Hepatocyte (in vitro differentiated cells): Measurements from ENCODE around the gene DPH1. TPM values are rescaled to one million over a fixed set of nuclear protein-coding genes. Genes with fewer than 3 reads are reported as not detected.

Experiments used
- DNase-seq: peaks from one replicate; pipeline ENCODE4 v3.0.0-alpha.2; 2016; ENCODE audit warnings: low spot score
- H2AFZ ChIP-seq: fragments of 200-600 bp; sonication (generic); 2 replicates; pipeline ENCODE4 v1.6.0; 2016; ENCODE audit warnings: antibody characterized with exemption, mild to moderate bottlenecking
- H3K27ac ChIP-seq: fragments of 200-600 bp; sonication (generic); 2 replicates; pipeline ENCODE4 v1.5.1; 2016; ENCODE audit warnings: mild to moderate bottlenecking
- H3K27me3 ChIP-seq: fragments of 200-600 bp; sonication (generic); 2 replicates; pipeline ENCODE4 v1.6.1; 2016
- H3K36me3 ChIP-seq: fragments of 200-600 bp; sonication (generic); replicated peaks from 2 replicates; pipeline ENCODE4 v1.5.1; 2016; ENCODE audit warnings: low read depth; ENCODE audit not compliant: insufficient read depth
- H3K4me1 ChIP-seq: fragments of 200-600 bp; sonication (generic); 2 replicates; pipeline ENCODE4 v1.5.1; 2016; ENCODE audit warnings: mild to moderate bottlenecking, moderate library complexity; ENCODE audit not compliant: insufficient read depth
- H3K4me2 ChIP-seq: fragments of 200-600 bp; sonication (generic); 2 replicates; pipeline ENCODE4 v1.6.0; 2016
- H3K4me3 ChIP-seq: fragments of 200-600 bp; sonication (generic); 2 replicates; pipeline ENCODE4 v1.5.1; 2016; ENCODE audit warnings: mild to moderate bottlenecking
- H3K79me2 ChIP-seq: fragments of 200-600 bp; sonication (generic); 2 replicates; pipeline ENCODE4 v1.6.0; 2017; ENCODE audit warnings: mild to moderate bottlenecking
- H3K9me2 ChIP-seq: fragments of 200-600 bp; sonication (generic); replicated peaks from 2 replicates; pipeline ENCODE4 v1.6.0; 2017; ENCODE audit warnings: mild to moderate bottlenecking; ENCODE audit not compliant: insufficient read depth
- H3K9me3 ChIP-seq: fragments of 200-600 bp; sonication (generic); 2 replicates; pipeline ENCODE4 v1.5.1; 2016; ENCODE audit warnings: low read depth, mild to moderate bottlenecking
- H4K20me1 ChIP-seq: fragments of 200-600 bp; sonication (generic); 2 replicates; pipeline ENCODE4 v1.6.0; 2016; ENCODE audit warnings: mild to moderate bottlenecking; ENCODE audit not compliant: insufficient read depth, poor library complexity, severe bottlenecking
- CTCF ChIP-seq: fragments of 200-600 bp; sonication (generic); IDR thresholded peaks from 2 replicates; pipeline ENCODE4 v1.5.1; 2016; ENCODE audit warnings: antibody characterized with exemption, mild to moderate bottlenecking; ENCODE audit not compliant: poor library complexity
- EZH2 ChIP-seq: fragments of 200-600 bp; sonication (generic); IDR thresholded peaks from 2 replicates; pipeline ENCODE4 v1.6.1; 2016; ENCODE audit warnings: antibody characterized with exemption, mild to moderate bottlenecking, borderline replicate concordance
- EZH2phosphoT487 ChIP-seq: fragments of 200-600 bp; sonication (generic); IDR thresholded peaks from one replicate; pipeline ENCODE4 v1.6.1; 2018; ENCODE audit warnings: antibody characterized with exemption, mild to moderate bottlenecking, low read depth, moderate library complexity; ENCODE audit not compliant: unreplicated experiment, severe bottlenecking
- WGBS: methylation state at CpG from one replicate; pipeline ENCODE4 v1.1.6; 2016; ENCODE audit warnings: low lambda C conversion rate; ENCODE audit errors: missing lambda C conversion rate; 5-methylcytosine and 5-hydroxymethylcytosine counted together
- polyA plus RNA-seq: library from polyadenylated mRNA; unstranded; fragments of >200 nt; fragmentation: Nextera tagmentation; extraction: Ambion mirVana; gene quantifications from 2 replicates; pipeline ENCODE4 v1.2.1, GENCODE V29; 2016
- total RNA-seq: library from RNA; depleted of rRNA; stranded (reverse); fragments of >200 nt; gene quantifications from 2 replicates; pipeline ENCODE4 v1.2.3, GENCODE V29; 2014

Gene DPH1
- total and polyA plus RNA-seq, 2 experiments from 2014 or later = 27.8 to 45.2 TPM

GRCh38 chr17:2057175-2057759 lies 27.3 kb downstream of the DPH1 start:
- H3K79me2 ChIP-seq = peaks cover 4% of the 10 kb centered on the region
- no peaks in the 10 kb centered on the region for H3K9me2 ChIP-seq
- peaks cover 56% of the 10 kb centered on the region for H3K27me3 ChIP-seq
- peak; percentile 77 for TF ChIP-seq EZH2
- no peak for TF ChIP-seq EZH2phosphoT487
- WGBS = 20% methylated on average over 50 of the region's 81 CpGs
- peak overlapping the region; percentile 99 for H3K4me2 ChIP-seq
- H3K4me1 ChIP-seq = peaks cover 28% of the 10 kb centered on the region
- no peaks in the 10 kb centered on the region for H3K36me3 ChIP-seq
- H3K9me3 ChIP-seq = no peaks in the 10 kb centered on the region
- H3K4me3 ChIP-seq = no peak overlapping the region
- no peak overlapping the region for H2AFZ ChIP-seq
- H3K27ac ChIP-seq = no peak overlapping the region
- peaks cover 4% of the 10 kb centered on the region for H4K20me1 ChIP-seq
- no peak for DNase-seq

- Histone ChIP-seq H2AFZ (no peak overlapping the region), H3K36me3 (no peaks in the 10 kb centered on the region), H3K4me2 (peak overlapping the region; percentile 99), H3K4me3 (no peak overlapping the region), H3K27ac (no peak overlapping the region), H4K20me1 (peaks cover 4% of the 10 kb centered on the region), H3K9me3 (no peaks in the 10 kb centered on the region), H3K79me2 (peaks cover 4% of the 10 kb centered on the region), H3K27me3 (peaks cover 56% of the 10 kb centered on the region), H3K9me2 (no peaks in the 10 kb centered on the region), H3K4me1 (peaks cover 35% of the 10 kb centered on the region)
- 74% methylated on average over 82 of the region's 98 CpGs for whole genome bisulfite sequencing
- DNase-seq = no peak
- no peak for TF ChIP-seq EZH2phosphoT487
- TF ChIP-seq CTCF = no peak
- TF ChIP-seq EZH2 = no peak
Observed at GRCh38 chr17:2057760-2058585, 28.0 kb downstream of the DPH1 start.

- no peaks in the 10 kb centered on the region for H3K36me3 ChIP-seq
- H3K4me1 ChIP-seq = peaks cover 37% of the 10 kb centered on the region
- 51% methylated on average over 47 of the region's 78 CpGs for WGBS
- H3K4me3 ChIP-seq = no peak overlapping the region
- no peak overlapping the region for H3K27ac ChIP-seq
- peak; percentile 63 for DNase-seq
- peak overlapping the region; percentile 99 for H3K4me2 ChIP-seq
- no peaks in the 10 kb centered on the region for H3K9me2 ChIP-seq
- H3K9me3 ChIP-seq = no peaks in the 10 kb centered on the region
- peaks cover 4% of the 10 kb centered on the region for H4K20me1 ChIP-seq
- H2AFZ ChIP-seq = no peak overlapping the region
- H3K27me3 ChIP-seq = peaks cover 48% of the 10 kb centered on the region
- TF ChIP-seq EZH2phosphoT487 (no peak), CTCF (peak; percentile 51)
- peaks cover 4% of the 10 kb centered on the region for H3K79me2 ChIP-seq
Observed at GRCh38 chr17:2058586-2059546, 28.9 kb downstream of the DPH1 start.
